T-helper 1 cell treated with Interleukin-12 subunit alpha and Interleukin-12 subunit beta and Interleukin-4 antibody, amounts not matched to agents 30 μg/mL and 1 μg/mL, for 36 hours (primary cell): ENCODE results near the gene GALNT15.
A peak's percentile ranks its signal among the peaks of the same experiment; 100 is the strongest.

ENCODE experiments used
- H3K27ac Mint-ChIP-seq: one replicate; pipeline ENCODE4 v1.8.0; 2021; ENCODE audit warnings: mild to moderate bottlenecking, mixed read lengths
- H3K27me3 Mint-ChIP-seq: one replicate; pipeline ENCODE4 v1.8.0; 2021; ENCODE audit warnings: low read depth, mixed read lengths
- H3K36me3 Mint-ChIP-seq: one replicate; pipeline ENCODE4 v1.8.0; 2021; ENCODE audit warnings: low read depth, mixed read lengths
- H3K4me1 Mint-ChIP-seq: one replicate; pipeline ENCODE4 v1.8.0; 2021; ENCODE audit warnings: low read depth, mixed read lengths
- H3K4me3 Mint-ChIP-seq: one replicate; pipeline ENCODE4 v1.8.0; 2021; ENCODE audit warnings: mild to moderate bottlenecking, moderate library complexity, mixed read lengths
- H3K9me3 Mint-ChIP-seq: one replicate; pipeline ENCODE4 v1.8.0; 2021; ENCODE audit warnings: mixed read lengths

Gene GALNT15

DNA sequence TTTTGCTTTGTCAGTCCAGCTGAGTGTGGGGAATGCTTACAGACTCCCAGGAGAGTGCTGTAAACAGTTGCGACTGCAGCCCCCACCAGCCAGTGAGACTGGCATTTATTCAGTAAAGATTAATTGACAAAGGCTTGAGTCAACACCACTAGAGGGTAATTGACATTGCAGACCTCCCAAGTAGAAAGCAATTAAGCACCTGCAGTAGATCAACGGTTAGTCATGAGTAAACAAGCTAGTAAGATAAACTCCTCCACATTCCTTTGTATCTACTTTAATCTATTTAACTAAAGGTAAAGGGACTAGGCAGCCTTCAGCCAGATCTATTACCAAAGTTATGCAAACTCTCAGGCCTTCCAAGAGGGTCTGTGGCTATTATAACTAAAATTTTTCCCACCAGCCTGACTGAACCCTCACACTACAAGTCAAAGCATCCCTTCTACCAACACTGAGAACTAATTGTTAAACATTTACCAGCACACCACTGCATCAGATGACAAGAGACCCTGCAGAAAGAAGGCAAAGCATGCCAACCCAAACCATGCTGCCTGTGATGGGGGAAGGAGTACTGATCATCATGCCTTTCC lies 30.5 kb upstream of the GALNT15 start:
- Mint-ChIP-seq H3K4me3 (no peak overlapping the region), H3K9me3 (peaks cover 12% of the 10 kb centered on the region), H3K27me3 (no peaks in the 10 kb centered on the region), H3K4me1 (peaks cover 4% of the 10 kb centered on the region), H3K27ac (no peak overlapping the region), H3K36me3 (no peaks in the 10 kb centered on the region)

DNA sequence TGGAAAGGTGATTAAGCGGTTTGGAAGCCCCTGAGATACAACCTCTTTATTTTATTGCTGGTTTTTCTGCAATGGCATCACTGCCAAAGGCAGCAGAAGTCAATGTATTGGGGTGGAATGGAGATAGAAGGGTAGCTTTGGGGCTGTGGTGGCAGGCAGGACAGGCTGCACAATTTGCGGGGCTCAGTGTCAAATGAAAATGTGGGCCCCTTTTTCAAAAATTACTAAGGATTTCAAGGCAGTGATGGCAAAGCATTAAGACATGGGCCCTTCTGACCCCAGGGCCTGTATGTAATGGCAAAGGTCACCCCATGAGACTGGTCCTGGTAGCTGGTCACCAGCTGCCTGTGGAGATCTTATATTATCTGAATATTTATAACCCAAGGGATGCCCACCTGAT lies 29.3 kb upstream of the GALNT15 start:
- Mint-ChIP-seq H3K9me3 (peaks cover 12% of the 10 kb centered on the region), H3K27me3 (no peaks in the 10 kb centered on the region), H3K36me3 (no peaks in the 10 kb centered on the region), H3K4me1 (peaks cover 4% of the 10 kb centered on the region), H3K4me3 (no peak overlapping the region), H3K27ac (no peak overlapping the region)

- H3K9me3 Mint-ChIP-seq = peaks cover 15% of the 10 kb centered on the region
- H3K4me1 Mint-ChIP-seq = peaks cover 4% of the 10 kb centered on the region
- H3K36me3 Mint-ChIP-seq = no peaks in the 10 kb centered on the region
- no peak overlapping the region for H3K4me3 Mint-ChIP-seq
- no peaks in the 10 kb centered on the region for H3K27me3 Mint-ChIP-seq
- peak overlapping the region; percentile 50 for H3K27ac Mint-ChIP-seq
Observed at GRCh38 chr3:16146015-16146730, 28.3 kb upstream of the GALNT15 start.

GRCh38 chr3:16147220-16147994 lies 27.1 kb upstream of the GALNT15 start:
- H3K27me3 Mint-ChIP-seq = no peaks in the 10 kb centered on the region
- no peak overlapping the region for H3K4me3 Mint-ChIP-seq
- H3K9me3 Mint-ChIP-seq = peaks cover 19% of the 10 kb centered on the region
- H3K36me3 Mint-ChIP-seq = peaks cover 1% of the 10 kb centered on the region
- peaks cover 4% of the 10 kb centered on the region for H3K4me1 Mint-ChIP-seq
- peak overlapping the region; percentile 66 for H3K27ac Mint-ChIP-seq

DNA sequence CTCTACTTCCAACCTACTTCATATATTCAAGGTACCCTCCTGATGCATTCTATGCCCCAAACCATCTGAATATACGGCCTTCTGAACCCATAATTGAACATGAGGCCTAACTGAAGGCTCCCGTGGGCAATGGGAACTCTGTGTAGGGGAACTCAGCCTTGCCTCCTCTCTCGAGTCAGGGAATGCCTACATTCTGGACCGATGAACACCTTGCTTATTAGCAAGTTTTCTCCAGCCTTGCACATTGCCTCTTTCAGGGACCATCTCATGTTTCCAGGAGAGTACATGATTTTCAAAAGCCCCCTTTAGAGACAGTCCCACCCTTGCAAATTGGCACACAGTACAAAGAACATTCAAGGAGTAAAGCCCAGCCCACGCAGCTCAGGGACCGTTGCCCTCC lies 26.3 kb upstream of the GALNT15 start:
- peaks cover 19% of the 10 kb centered on the region for H3K9me3 Mint-ChIP-seq
- no peak overlapping the region for H3K4me3 Mint-ChIP-seq
- H3K27ac Mint-ChIP-seq = no peak overlapping the region
- H3K36me3 Mint-ChIP-seq = peaks cover 1% of the 10 kb centered on the region
- H3K27me3 Mint-ChIP-seq = no peaks in the 10 kb centered on the region
- peaks cover 4% of the 10 kb centered on the region for H3K4me1 Mint-ChIP-seq

DNA sequence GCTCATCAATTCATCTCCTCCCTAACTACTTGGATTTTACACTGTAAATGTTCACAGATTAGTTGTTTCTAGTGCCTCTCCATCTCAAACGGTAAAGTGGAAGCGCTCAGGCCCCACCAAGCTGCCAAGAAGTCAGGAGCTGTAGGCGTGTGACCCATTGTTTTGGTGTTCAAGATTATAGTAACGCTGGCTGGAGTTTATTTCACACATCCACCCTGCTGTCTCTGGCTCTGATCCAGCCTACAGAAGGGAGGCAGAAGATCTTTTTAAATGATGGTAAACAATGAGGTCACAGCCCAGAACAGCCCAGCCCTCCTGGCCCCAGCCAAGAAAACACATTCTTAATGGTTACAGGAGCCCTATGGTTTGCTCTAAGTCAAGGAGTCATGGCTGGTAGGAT lies 25.7 kb upstream of the GALNT15 start:
- Mint-ChIP-seq H3K4me3 (no peak overlapping the region), H3K36me3 (peaks cover 1% of the 10 kb centered on the region), H3K9me3 (peaks cover 15% of the 10 kb centered on the region), H3K27me3 (peaks cover under 1% of the 10 kb centered on the region), H3K4me1 (peaks cover 4% of the 10 kb centered on the region), H3K27ac (no peak overlapping the region)

GRCh38 chr3:16150285-16150684 lies 24.2 kb upstream of the GALNT15 start:
- Mint-ChIP-seq H3K27me3 (peaks cover 8% of the 10 kb centered on the region), H3K27ac (no peak overlapping the region)

GRCh38 chr3:16151109-16151508 lies 23.4 kb upstream of the GALNT15 start:
- Mint-ChIP-seq H3K27me3 (peaks cover 8% of the 10 kb centered on the region), H3K4me3 (no peak overlapping the region), H3K9me3 (peaks cover 7% of the 10 kb centered on the region), H3K4me1 (peaks cover 4% of the 10 kb centered on the region), H3K36me3 (peaks cover 1% of the 10 kb centered on the region), H3K27ac (no peak overlapping the region)

More at GRCh38 chr3:16150285-16150684, 24.2 kb upstream of the GALNT15 start:
- H3K36me3 Mint-ChIP-seq = peaks cover 1% of the 10 kb centered on the region
- peaks cover 4% of the 10 kb centered on the region for H3K4me1 Mint-ChIP-seq
- H3K9me3 Mint-ChIP-seq = peaks cover 7% of the 10 kb centered on the region
- H3K4me3 Mint-ChIP-seq = no peak overlapping the region

- no peaks in the 10 kb centered on the region for H3K4me1 Mint-ChIP-seq
- H3K4me3 Mint-ChIP-seq = no peak overlapping the region
- H3K27ac Mint-ChIP-seq = no peak overlapping the region
Observed at GRCh38 chr3:16168211-16168610, 6.3 kb upstream of the GALNT15 start.

GRCh38 chr3:16171009-16171408 lies 3.5 kb upstream of the GALNT15 start:
- Mint-ChIP-seq H3K27me3 (peaks cover 25% of the 10 kb centered on the region), H3K36me3 (no peaks in the 10 kb centered on the region), H3K27ac (no peak overlapping the region), H3K9me3 (no peaks in the 10 kb centered on the region), H3K4me3 (no peak overlapping the region), H3K4me1 (no peaks in the 10 kb centered on the region)

More at GRCh38 chr3:16168211-16168610, 6.3 kb upstream of the GALNT15 start:
- Mint-ChIP-seq H3K36me3 (no peaks in the 10 kb centered on the region), H3K27me3 (peaks cover 13% of the 10 kb centered on the region), H3K9me3 (no peaks in the 10 kb centered on the region)

DNA sequence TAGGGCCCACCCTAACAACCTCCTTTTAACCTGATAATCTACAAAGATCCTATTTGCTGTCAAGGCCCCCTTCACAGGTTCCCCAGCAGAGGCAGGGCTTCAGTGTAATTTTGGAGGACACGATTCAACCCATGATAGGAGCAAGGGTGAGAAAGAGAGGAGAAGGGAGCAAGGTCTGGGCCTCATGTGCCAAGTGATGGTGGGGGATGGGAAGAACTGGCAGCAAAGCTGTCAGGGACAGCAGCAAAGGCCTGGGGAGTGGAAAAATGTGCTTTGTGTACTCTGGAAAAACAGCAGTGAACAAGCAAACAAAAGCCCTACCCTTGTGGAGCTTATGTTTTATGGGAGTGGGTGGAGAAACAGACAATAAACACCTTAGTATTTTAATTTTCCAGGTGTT lies 2.7 kb upstream of the GALNT15 start:
- Mint-ChIP-seq H3K27ac (no peak overlapping the region), H3K27me3 (peaks cover 20% of the 10 kb centered on the region), H3K36me3 (no peaks in the 10 kb centered on the region), H3K4me1 (no peaks in the 10 kb centered on the region), H3K4me3 (no peak overlapping the region), H3K9me3 (no peaks in the 10 kb centered on the region)

DNA sequence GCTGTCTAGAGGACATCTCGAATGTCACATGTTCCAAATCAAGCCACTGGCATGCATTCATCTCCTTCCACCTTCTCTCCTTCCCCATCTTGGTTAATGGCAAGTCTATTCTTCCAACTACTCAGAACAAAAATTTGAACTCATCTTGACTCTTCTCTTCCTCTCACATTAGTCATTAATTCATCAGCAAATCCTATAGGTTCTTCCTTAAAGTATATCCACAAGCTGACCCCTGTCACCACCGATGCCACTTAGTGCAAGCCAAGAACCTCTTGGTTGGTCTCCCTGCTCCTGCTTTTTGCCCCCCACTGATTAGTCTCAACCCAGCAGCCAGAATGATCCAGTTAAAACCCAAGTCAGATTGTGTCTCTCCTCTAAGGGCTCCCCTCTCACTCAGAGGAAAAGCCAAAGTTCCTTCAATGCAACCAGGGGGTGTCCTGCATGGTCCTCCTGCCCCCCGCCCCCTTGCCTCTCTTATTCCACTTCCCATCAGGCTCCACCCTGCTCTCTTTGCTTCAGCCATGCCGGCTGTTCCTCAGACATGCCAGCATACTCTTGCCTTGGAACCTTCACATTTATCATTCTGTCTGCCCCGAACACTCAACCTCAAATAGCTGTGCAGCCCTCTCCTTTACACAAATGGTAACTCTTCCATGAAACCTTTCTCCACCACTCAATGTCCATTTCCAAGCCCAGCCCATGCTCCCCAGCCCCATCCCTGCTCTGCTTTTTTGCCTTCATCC lies 1.0 kb upstream of the GALNT15 start:
- H3K27me3 Mint-ChIP-seq = peaks cover 27% of the 10 kb centered on the region
- no peaks in the 10 kb centered on the region for H3K4me1 Mint-ChIP-seq
- no peak overlapping the region for H3K27ac Mint-ChIP-seq
- H3K4me3 Mint-ChIP-seq = no peak overlapping the region
- H3K9me3 Mint-ChIP-seq = no peaks in the 10 kb centered on the region
- no peaks in the 10 kb centered on the region for H3K36me3 Mint-ChIP-seq

- H3K4me1 Mint-ChIP-seq = peaks cover 3% of the 10 kb centered on the region
- H3K36me3 Mint-ChIP-seq = no peaks in the 10 kb centered on the region
- H3K9me3 Mint-ChIP-seq = no peaks in the 10 kb centered on the region
- H3K4me3 Mint-ChIP-seq = no peak overlapping the region
- peaks cover 27% of the 10 kb centered on the region for H3K27me3 Mint-ChIP-seq
- no peak overlapping the region for H3K27ac Mint-ChIP-seq
Observed at GRCh38 chr3:16174026-16174355, 489 bp upstream of the GALNT15 start.
